Measurements from ENCODE around the gene OR2Y1. TPM values are rescaled to one million over a fixed set of nuclear protein-coding genes. Genes with fewer than 3 reads are reported as not detected.

OR2Y1 gene
- total and polyA plus RNA-seq, 2 of the 13 experiments (the other 11 are each of a cell fraction or from before 2014, with no cell fraction given), result not detected

- TF ChIP-seq SMYD3 (CRISPR knock-in tag; IDR thresholded peaks at IDR 0.05) (no peak), ZNF598 (CRISPR knock-in tag; IDR thresholded peaks at IDR 0.05; ENCODE audit: borderline replicate concordance) (no peak)
Measured at GRCh38 chr5:180779985-180780610, 40.2 kb upstream of the OR2Y1 start (continued).

- H3K27ac ChIP-seq (ENCODE audit: extremely low read length, insufficient read depth, low read length), result no peak overlapping the region
- H3K9ac ChIP-seq (ENCODE audit: insufficient read depth, low read depth, low read length), result no peak overlapping the region
- H3K4me2 ChIP-seq (ENCODE audit: low read depth, low read length), result no peak overlapping the region
- no peaks in the 10 kb centered on the region for H4K20me1 ChIP-seq (ENCODE audit: insufficient read depth, low read length)
- no peak overlapping the region for H3K4me3 ChIP-seq (replicated peaks in 1 of 3; ENCODE audit: insufficient read depth in 1 of 3, low read depth in 2 of 3, low read length in 3 of 3)
- DNase-seq (ENCODE audit: low spot score) (no peak), ATAC-seq (no peak), FAIRE-seq (no peak)
- no peaks in the 10 kb centered on the region for H3K4me1 ChIP-seq (ENCODE audit: insufficient read depth, low read length)
- no peaks in the 10 kb centered on the region for H3K36me3 ChIP-seq (replicated peaks in 1 of 2; ENCODE audit: control insufficient read depth in 1 of 2, insufficient read depth in 2 of 2, low read length in 2 of 2)
- H3K27me3 ChIP-seq (ENCODE audit: control insufficient read depth in 1 of 2, insufficient read depth in 2 of 2, low read length in 2 of 2), result peaks cover 0 to 17% of the 10 kb centered on the region in 2 experiments; a peak in 1 of 5 replicates
- no peak for TF ChIP-seq ZNF724P (CRISPR knock-in tag; IDR thresholded peaks at IDR 0.05; ENCODE audit: borderline replicate concordance)
- no peak for TF ChIP-seq SMAD9 (CRISPR knock-in tag; IDR thresholded peaks at IDR 0.05)
- no peak for TF ChIP-seq ZNF484 (CRISPR knock-in tag; IDR thresholded peaks at IDR 0.05; ENCODE audit: borderline replicate concordance, low read depth)
- ChIA-PET POLR2A (no interaction called here), CTCF (ENCODE audit: low intra/inter-chr PET ratio, low total read pairs) (no interaction called here)
- WGBS (ENCODE audit: low lambda C conversion rate), result 100% methylated on average over 1 of the region's 1 CpG
- H3K79me2 ChIP-seq (ENCODE audit: insufficient read depth, low read length), result no peaks in the 10 kb centered on the region
- no peaks in the 10 kb centered on the region; the same call in 1 of the 2 replicates for H3K9me3 ChIP-seq (ENCODE audit: low read length)
- no peak overlapping the region for H2AFZ ChIP-seq (ENCODE audit: low read length)
- intact Hi-C loops (cut with micrococcal nuclease; ENCODE audit: unreplicated experiment), result no loop called here
- no TSS peak for BruUV-seq (replicated peaks)
- in situ Hi-C loops (cut with HindIII; ENCODE audit: extremely low pct_ligation_motif_present, low pct_unique_long_range_greater_than_20kb), result no loop called here
Measured at GRCh38 chr5:180777475-180777874, 37.6 kb upstream of the OR2Y1 start.

GRCh38 chr5:180776376-180776775, 36.5 kb upstream of the OR2Y1 start:
- peaks cover 0 to 12% of the 10 kb centered on the region in 2 experiments; a peak in 1 of 5 replicates for H3K27me3 ChIP-seq (ENCODE audit: control insufficient read depth in 1 of 2, insufficient read depth in 2 of 2, low read length in 2 of 2)
- ChIA-PET POLR2A (no interaction called here), CTCF (ENCODE audit: low intra/inter-chr PET ratio, low total read pairs) (no interaction called here)
- no peak for ATAC-seq
- no peak overlapping the region for H3K4me2 ChIP-seq (ENCODE audit: low read depth, low read length)
- DNase-seq (ENCODE audit: low spot score), result no peak
- no peaks in the 10 kb centered on the region for H3K4me1 ChIP-seq (ENCODE audit: insufficient read depth, low read length)
- H3K27ac ChIP-seq (ENCODE audit: extremely low read length, insufficient read depth, low read length), result no peak overlapping the region
- BruUV-seq (replicated peaks), result no TSS peak
- H4K20me1 ChIP-seq (ENCODE audit: insufficient read depth, low read length), result no peaks in the 10 kb centered on the region
- in situ Hi-C loops (cut with HindIII; ENCODE audit: extremely low pct_ligation_motif_present, low pct_unique_long_range_greater_than_20kb), result no loop called here
- no peak overlapping the region for H3K4me3 ChIP-seq (replicated peaks in 1 of 3; ENCODE audit: insufficient read depth in 1 of 3, low read depth in 2 of 3, low read length in 3 of 3)
- FAIRE-seq, result no peak
- no peaks in the 10 kb centered on the region for H3K36me3 ChIP-seq (replicated peaks in 1 of 2; ENCODE audit: control insufficient read depth in 1 of 2, insufficient read depth in 2 of 2, low read length in 2 of 2)
- intact Hi-C loops (cut with micrococcal nuclease; ENCODE audit: unreplicated experiment), result no loop called here
- WGBS (ENCODE audit: low lambda C conversion rate), result 45% methylated on average over 1 of the region's 1 CpG
- no peak overlapping the region for H3K9ac ChIP-seq (ENCODE audit: insufficient read depth, low read depth, low read length)
- peaks cover 7% of the 10 kb centered on the region for H3K9me3 ChIP-seq (ENCODE audit: low read length)
- TF ChIP-seq FOXM1 (CRISPR knock-in tag; IDR thresholded peaks at IDR 0.05) (no peak), NFKB2 (CRISPR knock-in tag; IDR thresholded peaks at IDR 0.05; ENCODE audit: borderline replicate concordance) (no peak), ZNF746 (CRISPR knock-in tag; IDR thresholded peaks at IDR 0.05) (no peak), ZNF570 (CRISPR knock-in tag; IDR thresholded peaks at IDR 0.05; ENCODE audit: borderline replicate concordance) (no peak), ZNF713 (CRISPR knock-in tag; IDR thresholded peaks at IDR 0.05) (no peak), ZNF644 (CRISPR knock-in tag; IDR thresholded peaks at IDR 0.05; ENCODE audit: low read depth) (no peak), MAFG (CRISPR knock-in tag; IDR thresholded peaks at IDR 0.05) (no peak)
- TF ChIP-seq, protein P1, sequence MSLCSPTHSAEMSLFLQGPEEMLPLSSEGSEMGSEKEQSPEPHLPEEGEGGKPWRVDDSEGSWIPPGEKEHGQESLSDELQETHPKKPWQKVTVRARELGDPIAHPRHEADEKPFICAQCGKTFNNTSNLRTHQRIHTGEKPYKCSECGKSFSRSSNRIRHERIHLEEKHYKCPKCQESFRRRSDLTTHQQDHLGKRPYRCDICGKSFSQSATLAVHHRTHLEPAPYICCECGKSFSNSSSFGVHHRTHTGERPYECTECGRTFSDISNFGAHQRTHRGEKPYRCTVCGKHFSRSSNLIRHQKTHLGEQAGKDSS (CRISPR knock-in tag; IDR thresholded peaks at IDR 0.05; ENCODE audit: borderline replicate concordance, low read depth), result no peak
- TF ChIP-seq, protein P2, sequence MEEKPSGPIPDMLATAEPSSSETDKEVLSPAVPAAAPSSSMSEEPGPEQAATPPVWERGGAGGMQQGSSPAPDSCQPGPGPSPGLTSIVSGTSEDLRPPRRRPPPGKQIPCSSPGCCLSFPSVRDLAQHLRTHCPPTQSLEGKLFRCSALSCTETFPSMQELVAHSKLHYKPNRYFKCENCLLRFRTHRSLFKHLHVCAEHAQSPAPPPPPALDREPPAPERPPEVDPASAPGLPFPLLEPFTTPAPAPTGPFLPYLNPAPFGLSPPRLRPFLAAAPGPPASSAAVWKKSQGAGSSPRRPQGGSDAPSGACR (CRISPR knock-in tag; IDR thresholded peaks at IDR 0.05), result no peak
- no peaks in the 10 kb centered on the region for H3K79me2 ChIP-seq (ENCODE audit: insufficient read depth, low read length)
- H2AFZ ChIP-seq (ENCODE audit: low read length), result no peak overlapping the region
